ENCODE data around the gene PRR12. TPM values are rescaled to one million over a fixed set of nuclear protein-coding genes. Genes with fewer than 3 reads are reported as not detected.
A peak's percentile ranks its signal among the peaks of the same experiment; 100 is the strongest.

The PRR12 gene
- total RNA-seq, 6 donors from 2014 or later: 12.6 to 51.9 (median 33.7) TPM

DNA sequence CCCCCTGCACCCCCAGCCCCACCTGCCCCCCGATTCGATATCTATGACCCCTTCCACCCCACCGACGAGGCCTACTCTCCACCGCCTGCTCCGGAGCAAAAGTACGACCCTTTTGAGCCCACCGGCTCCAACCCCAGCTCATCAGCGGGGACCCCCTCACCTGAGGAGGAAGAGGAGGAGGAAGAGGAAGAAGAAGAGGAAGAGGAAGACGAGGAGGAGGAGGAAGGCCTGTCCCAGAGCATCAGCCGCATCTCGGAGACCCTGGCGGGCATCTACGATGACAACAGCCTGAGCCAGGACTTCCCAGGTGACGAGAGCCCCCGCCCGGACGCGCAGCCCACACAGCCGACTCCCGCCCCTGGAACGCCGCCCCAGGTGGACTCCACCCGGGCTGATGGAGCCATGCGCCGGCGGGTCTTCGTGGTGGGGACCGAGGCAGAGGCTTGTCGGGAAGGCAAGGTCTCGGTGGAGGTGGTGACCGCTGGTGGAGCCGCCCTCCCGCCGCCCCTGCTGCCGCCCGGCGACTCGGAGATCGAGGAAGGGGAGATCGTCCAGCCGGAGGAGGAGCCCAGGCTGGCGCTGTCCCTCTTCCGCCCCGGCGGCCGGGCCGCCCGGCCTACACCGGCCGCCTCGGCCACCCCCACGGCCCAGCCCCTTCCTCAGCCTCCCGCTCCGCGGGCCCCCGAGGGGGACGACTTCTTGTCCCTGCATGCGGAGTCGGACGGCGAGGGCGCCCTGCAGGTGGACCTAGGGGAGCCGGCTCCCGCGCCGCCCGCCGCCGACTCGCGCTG is 60.2 kb downstream of the PRR12 start:
- H3K4me1 ChIP-seq: no peaks in the 10 kb centered on the region
- no peak overlapping the region for H3K4me3 ChIP-seq
- no peaks in the 10 kb centered on the region for H3K27me3 ChIP-seq
- ATAC-seq (ENCODE audit: low FRiP score in 2 of 2) (no peak), DNase-seq (peak in 1 of 2 donors; percentile 81)
- H3K36me3 ChIP-seq: peaks cover 36 to 94% (median 83%) of the 10 kb centered on the region in 4 donors
- TF ChIP-seq POLR2AphosphoS5 (IDR thresholded peaks at IDR 0.05) (no peak), POLR2A (IDR thresholded peaks at IDR 0.05) (no peak), EP300 (IDR thresholded peaks at IDR 0.05) (no peak)
- TF ChIP-seq, protein P1, sequence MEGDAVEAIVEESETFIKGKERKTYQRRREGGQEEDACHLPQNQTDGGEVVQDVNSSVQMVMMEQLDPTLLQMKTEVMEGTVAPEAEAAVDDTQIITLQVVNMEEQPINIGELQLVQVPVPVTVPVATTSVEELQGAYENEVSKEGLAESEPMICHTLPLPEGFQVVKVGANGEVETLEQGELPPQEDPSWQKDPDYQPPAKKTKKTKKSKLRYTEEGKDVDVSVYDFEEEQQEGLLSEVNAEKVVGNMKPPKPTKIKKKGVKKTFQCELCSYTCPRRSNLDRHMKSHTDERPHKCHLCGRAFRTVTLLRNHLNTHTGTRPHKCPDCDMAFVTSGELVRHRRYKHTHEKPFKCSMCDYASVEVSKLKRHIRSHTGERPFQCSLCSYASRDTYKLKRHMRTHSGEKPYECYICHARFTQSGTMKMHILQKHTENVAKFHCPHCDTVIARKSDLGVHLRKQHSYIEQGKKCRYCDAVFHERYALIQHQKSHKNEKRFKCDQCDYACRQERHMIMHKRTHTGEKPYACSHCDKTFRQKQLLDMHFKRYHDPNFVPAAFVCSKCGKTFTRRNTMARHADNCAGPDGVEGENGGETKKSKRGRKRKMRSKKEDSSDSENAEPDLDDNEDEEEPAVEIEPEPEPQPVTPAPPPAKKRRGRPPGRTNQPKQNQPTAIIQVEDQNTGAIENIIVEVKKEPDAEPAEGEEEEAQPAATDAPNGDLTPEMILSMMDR (IDR thresholded peaks at IDR 0.05): no peak
- WGBS, 2 donors: 91 to 94% methylated on average over 42 to 60 of the region's 72 CpGs
- no peak overlapping the region for H3K27ac ChIP-seq
- no peaks in the 10 kb centered on the region for H3K9me3 ChIP-seq

DNA sequence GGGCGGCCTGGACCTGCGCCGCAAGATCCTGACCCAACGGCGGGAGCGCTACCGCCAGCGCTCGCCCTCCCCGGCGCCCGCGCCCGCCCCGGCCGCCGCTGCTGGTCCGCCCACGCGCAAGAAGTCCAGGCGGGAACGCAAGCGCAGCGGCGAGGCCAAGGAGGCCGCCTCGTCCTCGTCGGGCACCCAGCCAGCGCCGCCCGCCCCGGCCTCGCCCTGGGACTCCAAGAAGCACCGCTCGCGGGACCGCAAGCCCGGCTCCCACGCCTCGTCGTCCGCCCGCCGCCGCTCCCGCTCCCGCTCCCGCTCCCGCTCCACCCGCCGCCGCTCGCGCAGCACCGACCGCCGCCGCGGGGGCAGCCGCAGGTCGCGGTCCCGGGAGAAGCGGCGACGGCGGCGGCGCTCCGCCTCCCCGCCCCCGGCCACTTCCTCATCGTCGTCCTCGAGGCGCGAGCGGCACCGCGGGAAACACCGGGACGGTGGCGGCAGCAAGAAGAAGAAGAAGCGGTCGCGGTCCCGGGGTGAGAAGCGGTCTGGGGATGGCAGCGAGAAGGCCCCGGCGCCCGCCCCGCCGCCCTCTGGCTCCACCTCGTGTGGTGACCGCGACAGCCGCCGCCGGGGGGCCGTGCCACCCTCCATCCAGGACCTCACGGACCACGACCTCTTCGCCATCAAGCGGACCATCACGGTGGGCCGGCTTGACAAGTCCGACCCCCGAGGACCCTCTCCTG is 61.0 kb downstream of the PRR12 start:
- no peaks in the 10 kb centered on the region for H3K27me3 ChIP-seq
- WGBS, 2 donors: 97 to 98% methylated on average over 74 to 109 of the region's 110 CpGs
- TF ChIP-seq POLR2AphosphoS5 (IDR thresholded peaks at IDR 0.05) (no peak), EP300 (IDR thresholded peaks at IDR 0.05) (no peak), POLR2A (IDR thresholded peaks at IDR 0.05) (no peak)
- TF ChIP-seq, protein P1 (IDR thresholded peaks at IDR 0.05): no peak
- H3K27ac ChIP-seq: no peak overlapping the region
- no peaks in the 10 kb centered on the region for H3K9me3 ChIP-seq
- H3K36me3 ChIP-seq: peaks cover 38 to 94% (median 83%) of the 10 kb centered on the region in 4 donors
- no peaks in the 10 kb centered on the region for H3K4me1 ChIP-seq
- no peak for ATAC-seq (ENCODE audit: low FRiP score in 2 of 2)
- H3K4me3 ChIP-seq: no peak overlapping the region
- DNase-seq: peak in 1 of 2 donors; percentile 84

DNA sequence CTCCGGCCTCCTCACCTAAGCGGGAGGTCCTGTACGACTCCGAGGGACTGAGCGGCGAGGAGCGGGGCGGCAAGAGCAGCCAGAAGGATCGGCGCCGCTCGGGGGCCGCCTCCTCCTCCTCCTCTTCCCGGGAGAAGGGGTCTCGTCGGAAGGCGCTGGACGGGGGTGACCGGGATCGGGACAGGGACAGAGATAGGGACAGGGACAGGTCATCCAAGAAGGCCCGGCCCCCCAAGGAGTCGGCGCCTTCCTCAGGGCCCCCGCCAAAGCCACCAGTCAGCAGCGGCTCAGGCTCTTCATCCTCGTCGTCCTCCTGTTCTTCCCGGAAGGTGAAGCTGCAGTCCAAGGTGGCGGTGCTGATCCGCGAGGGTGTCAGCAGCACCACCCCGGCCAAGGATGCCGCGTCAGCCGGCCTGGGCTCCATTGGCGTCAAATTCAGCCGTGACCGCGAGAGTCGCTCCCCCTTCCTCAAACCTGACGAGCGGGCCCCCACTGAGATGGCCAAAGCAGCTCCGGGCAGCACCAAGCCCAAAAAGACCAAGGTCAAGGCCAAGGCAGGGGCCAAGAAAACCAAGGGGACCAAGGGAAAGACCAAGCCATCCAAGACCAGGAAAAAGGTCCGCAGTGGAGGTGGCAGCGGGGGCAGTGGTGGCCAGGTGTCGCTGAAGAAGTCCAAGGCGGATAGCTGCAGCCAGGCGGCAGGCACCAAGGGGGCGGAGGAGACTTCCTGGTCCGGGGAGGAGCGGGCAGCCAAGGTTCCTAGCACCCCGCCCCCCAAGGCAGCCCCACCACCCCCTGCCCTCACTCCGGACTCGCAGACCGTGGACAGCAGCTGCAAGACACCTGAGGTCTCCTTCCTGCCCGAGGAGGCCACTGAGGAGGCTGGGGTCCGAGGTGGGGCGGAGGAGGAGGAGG is 61.8 kb downstream of the PRR12 start:
- Histone ChIP-seq H3K27ac (no peak overlapping the region), H3K36me3 (peaks cover 34 to 94% (median 83%) of the 10 kb centered on the region in 4 donors), H3K4me3 (no peak overlapping the region), H3K4me1 (no peaks in the 10 kb centered on the region), H3K9me3 (no peaks in the 10 kb centered on the region), H3K27me3 (no peaks in the 10 kb centered on the region)
- 95 to 96% methylated on average over 55 to 58 of the region's 58 CpGs for WGBS, 2 donors
- DNase-seq (peak in 1 of 2 donors; percentile 80), ATAC-seq (ENCODE audit: low FRiP score in 2 of 2) (no peak)
- TF ChIP-seq EP300 (IDR thresholded peaks at IDR 0.05) (no peak), POLR2A (IDR thresholded peaks at IDR 0.05) (no peak)

DNA sequence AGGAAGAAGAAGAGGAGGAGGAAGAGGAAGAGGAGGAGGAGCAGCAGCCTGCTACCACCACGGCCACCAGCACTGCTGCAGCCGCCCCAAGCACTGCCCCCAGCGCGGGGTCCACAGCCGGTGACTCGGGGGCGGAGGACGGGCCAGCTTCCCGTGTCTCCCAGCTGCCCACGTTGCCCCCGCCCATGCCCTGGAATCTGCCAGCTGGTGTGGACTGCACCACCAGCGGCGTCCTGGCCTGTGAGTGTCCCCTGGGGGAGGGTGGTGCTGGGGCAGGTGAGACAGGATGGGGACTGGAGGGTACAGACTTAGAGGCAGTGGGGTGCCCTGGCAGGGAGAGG is 62.5 kb downstream of the PRR12 start:
- no peaks in the 10 kb centered on the region for H3K9me3 ChIP-seq
- H3K36me3 ChIP-seq: peaks cover 34 to 96% (median 87%) of the 10 kb centered on the region in 4 donors
- H3K4me3 ChIP-seq: no peak overlapping the region
- no peaks in the 10 kb centered on the region for H3K27me3 ChIP-seq
- ATAC-seq (ENCODE audit: low FRiP score in 2 of 2): no peak
- WGBS, 2 donors: 85 to 95% methylated on average over 11 to 13 of the region's 13 CpGs
- no peaks in the 10 kb centered on the region for H3K4me1 ChIP-seq
- no peak overlapping the region for H3K27ac ChIP-seq
- peak in 1 of 2 donors; percentile 78 for DNase-seq
- TF ChIP-seq EP300 (IDR thresholded peaks at IDR 0.05): no peak
- no peak for TF ChIP-seq POLR2AphosphoS5 (IDR thresholded peaks at IDR 0.05)
- TF ChIP-seq, protein P1 (IDR thresholded peaks at IDR 0.05): no peak
- no peak for TF ChIP-seq POLR2A (IDR thresholded peaks at IDR 0.05)

All from upper lobe of left lung (tissue), 6 donors.